Measurements from ENCODE around the gene EPHB2.

EPHB2 gene

GRCh38 chr1:22752339-22752738, 41.7 kb downstream of the EPHB2 start:
- no peak for DNase-seq

- no peak for DNase-seq
Measured at GRCh38 chr1:22753481-22753971, 42.9 kb downstream of the EPHB2 start.

- no peak for DNase-seq
Measured at GRCh38 chr1:22754106-22754768, 43.6 kb downstream of the EPHB2 start.

- no peak for DNase-seq
Measured at GRCh38 chr1:22754824-22755223, 44.2 kb downstream of the EPHB2 start.

- DNase-seq = no peak
Measured at GRCh38 chr1:22755641-22756040, 45.0 kb downstream of the EPHB2 start.

- no peak for DNase-seq
Measured at GRCh38 chr1:22756125-22756735, 45.6 kb downstream of the EPHB2 start.

- DNase-seq = no peak
Measured at GRCh38 chr1:22760455-22760854, 49.8 kb downstream of the EPHB2 start.

- DNase-seq = no peak
Measured at GRCh38 chr1:22761101-22761500, 50.5 kb downstream of the EPHB2 start.

GRCh38 chr1:22761821-22762220, 51.2 kb downstream of the EPHB2 start:
- DNase-seq = no peak

- DNase-seq = no peak
Measured at GRCh38 chr1:22763487-22764200, 53.0 kb downstream of the EPHB2 start.

- DNase-seq = no peak
Measured at GRCh38 chr1:22767852-22768251, 57.2 kb downstream of the EPHB2 start.

- no peak for DNase-seq
Measured at GRCh38 chr1:22769932-22770331, 59.3 kb downstream of the EPHB2 start.

- no peak for DNase-seq
Measured at GRCh38 chr1:22772014-22772413, 61.4 kb downstream of the EPHB2 start.

- no peak for DNase-seq
Measured at GRCh38 chr1:22773981-22774832, 63.6 kb downstream of the EPHB2 start.

- DNase-seq = no peak
Measured at GRCh38 chr1:22774833-22775182, 64.2 kb downstream of the EPHB2 start.

- no peak for DNase-seq
Measured at GRCh38 chr1:22775478-22775877, 64.8 kb downstream of the EPHB2 start.

- DNase-seq = peak in 1 of 2 experiments; percentile 79
Measured at GRCh38 chr1:22776035-22776613, 65.5 kb downstream of the EPHB2 start.

- no peak for DNase-seq
Measured at GRCh38 chr1:22777388-22778057, 66.9 kb downstream of the EPHB2 start.

- DNase-seq = no peak
Measured at GRCh38 chr1:22778408-22778807, 67.8 kb downstream of the EPHB2 start.

- no peak for DNase-seq
Measured at GRCh38 chr1:22778862-22779520, 68.4 kb downstream of the EPHB2 start.

- no peak for DNase-seq
Measured at GRCh38 chr1:22780696-22781095, 70.1 kb downstream of the EPHB2 start.

GRCh38 chr1:22781483-22781882, 70.8 kb downstream of the EPHB2 start:
- no peak for DNase-seq
